Cerebellar cortex (tissue), 1 donor: ENCODE measurements around the gene NEGR1.
"Not testable (repeated sequence)": the region's sequence is repeated elsewhere in the genome, so short reads cannot be mapped to it uniquely, and the experiment has no call there.

Experiments used
- DNase-seq: peaks from one replicate; pipeline ENCODE4 v3.0.0-alpha.2; 2015; ENCODE audit warnings: low spot score

NEGR1 gene

DNA sequence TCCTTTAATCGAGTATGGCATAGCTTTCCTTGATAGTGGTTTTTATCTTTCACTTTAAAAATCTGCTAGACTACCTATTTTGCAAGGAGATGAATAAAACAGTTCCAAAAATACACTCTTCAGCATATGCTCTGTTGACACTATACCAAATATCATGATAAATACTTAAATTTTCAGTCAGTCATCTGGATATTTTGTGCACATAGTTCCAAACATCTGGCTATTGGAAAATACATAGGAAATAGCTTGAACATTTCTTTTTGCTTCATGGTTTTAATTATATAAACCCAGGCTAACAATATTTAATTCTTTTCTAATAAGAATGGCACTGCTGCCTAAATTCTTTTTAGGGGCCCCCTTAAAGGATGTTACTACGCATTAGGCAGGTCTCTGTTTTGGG, 342.1 kb downstream of the NEGR1 start:
- no peak for DNase-seq

GRCh38 chr1:71930511-71930910, 351.8 kb downstream of the NEGR1 start:
- DNase-seq = no peak

- peak; percentile 16 for DNase-seq
Measured at GRCh38 chr1:71921935-71922559, 360.3 kb downstream of the NEGR1 start.

- DNase-seq = no peak
Measured at GRCh38 chr1:71921204-71921603, 361.1 kb downstream of the NEGR1 start.

DNA sequence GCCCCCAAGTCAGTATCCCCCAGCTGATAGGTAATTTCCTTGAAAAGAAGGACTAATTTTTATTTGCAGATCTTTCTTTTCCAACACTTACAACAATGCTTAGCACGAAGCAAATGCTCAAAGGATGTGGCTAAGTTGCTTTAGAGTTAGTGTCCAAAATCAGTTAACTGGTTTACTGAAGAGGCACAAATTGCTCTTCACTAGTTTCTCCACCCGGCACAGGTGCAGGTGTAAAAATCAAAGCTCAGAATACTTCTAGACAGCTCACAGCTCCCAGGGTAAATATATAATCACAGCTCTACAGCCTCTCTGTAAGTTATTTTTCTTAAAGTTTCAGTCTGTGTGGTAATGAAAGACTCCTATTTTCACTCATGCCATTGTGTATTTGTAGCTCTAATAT, 361.8 kb downstream of the NEGR1 start:
- no peak for DNase-seq

DNA sequence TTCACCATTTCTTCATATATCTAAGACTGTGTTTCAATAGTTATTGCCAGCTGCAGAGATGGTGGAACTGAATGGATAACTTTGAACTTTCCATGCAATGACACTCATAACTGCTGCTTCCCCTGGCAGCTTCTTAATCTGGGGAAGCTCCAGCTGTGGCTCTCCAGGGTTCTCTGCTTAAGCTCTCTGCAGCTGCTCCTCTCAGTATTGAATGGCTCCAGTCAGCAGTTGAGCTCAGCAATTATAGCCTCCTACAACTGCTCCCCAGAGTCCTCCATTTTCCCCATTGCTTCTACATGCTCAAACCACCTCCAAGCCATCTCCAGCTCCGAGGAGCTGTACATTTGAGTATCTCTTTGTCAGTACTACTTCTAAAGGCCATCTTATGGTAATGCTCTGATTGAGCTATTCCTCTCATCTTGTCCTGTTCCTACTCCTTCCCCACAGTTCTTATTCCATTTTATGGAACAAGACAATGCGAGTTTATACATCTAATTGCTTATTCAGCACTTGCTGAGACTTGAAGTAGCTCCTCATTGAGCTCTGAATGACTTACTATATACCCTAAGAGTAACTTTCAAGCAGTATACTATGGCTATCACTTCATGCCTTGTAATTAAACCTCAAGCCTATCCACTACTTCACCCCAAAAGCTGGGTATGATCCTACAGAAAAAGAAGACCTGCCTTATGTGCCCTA, 362.4 kb downstream of the NEGR1 start:
- DNase-seq = no peak

DNA sequence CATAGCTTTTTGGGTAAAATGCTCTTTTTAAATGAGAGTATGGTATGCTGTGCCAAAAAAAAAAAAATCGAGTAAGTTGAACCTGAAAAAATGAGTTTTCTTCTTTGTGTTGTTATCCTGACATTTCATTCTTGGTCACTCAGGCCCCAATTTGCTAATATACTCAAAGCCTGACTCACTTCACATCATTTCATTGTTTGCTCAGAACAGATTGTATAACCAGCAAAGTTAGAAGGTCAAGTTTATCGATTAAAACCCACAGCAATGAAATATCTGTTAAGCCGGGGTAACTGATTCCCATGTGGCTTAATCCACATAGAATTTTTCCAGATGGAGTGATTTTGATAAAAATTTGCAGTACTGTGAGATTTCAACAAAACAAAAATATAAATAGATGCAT, 363.7 kb downstream of the NEGR1 start:
- no peak for DNase-seq

- DNase-seq = no peak
Measured at GRCh38 chr1:71916894-71917293, 365.4 kb downstream of the NEGR1 start.

DNA sequence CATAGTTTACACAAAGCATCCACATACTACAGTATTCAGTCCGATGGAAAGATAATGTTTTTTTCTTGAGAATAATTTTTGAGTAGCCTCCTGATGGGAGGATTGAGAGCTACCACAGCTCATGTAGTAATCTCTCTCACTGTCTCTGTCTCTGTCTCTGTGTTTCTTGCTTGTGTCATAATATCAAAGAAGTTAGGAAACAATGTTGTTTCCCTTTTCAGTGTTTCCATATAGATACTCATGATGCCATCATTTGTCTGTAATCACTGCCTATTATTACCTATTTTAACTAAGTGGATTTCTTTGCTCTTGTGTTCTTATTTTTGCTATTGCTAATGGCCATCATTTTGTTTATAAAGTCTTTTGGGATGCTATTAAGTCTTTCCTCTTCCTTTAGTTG, 367.7 kb downstream of the NEGR1 start:
- no peak for DNase-seq

DNA sequence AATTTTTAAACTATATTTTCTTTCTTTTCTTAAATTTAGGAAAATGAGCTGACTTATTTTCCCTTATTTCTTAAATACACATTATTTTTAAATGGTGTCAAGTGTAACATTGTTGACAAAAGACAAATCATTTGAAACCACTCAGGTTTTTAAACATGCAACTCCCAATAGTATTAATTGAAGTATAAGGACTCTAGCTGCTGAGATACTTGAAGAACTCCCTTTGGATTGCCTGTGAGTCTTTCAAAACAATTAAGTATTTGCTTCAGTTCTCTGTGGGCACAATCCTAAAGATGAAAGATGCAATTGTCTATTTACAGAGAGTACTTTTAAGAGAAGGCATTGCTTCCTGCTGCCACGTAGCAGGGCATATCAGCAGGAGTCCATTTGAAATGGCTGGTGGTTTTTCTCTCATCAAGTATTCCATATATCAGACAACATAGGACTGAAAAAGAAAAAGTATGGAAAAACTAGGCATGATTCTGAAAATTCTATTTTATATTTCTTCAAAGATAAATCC, 373.4 kb downstream of the NEGR1 start:
- peak; percentile 14 for DNase-seq

GRCh38 chr1:71908303-71908702, 374.0 kb downstream of the NEGR1 start:
- no peak for DNase-seq

- no peak for DNase-seq
Measured at GRCh38 chr1:71899881-71900280, 382.5 kb downstream of the NEGR1 start.

DNA sequence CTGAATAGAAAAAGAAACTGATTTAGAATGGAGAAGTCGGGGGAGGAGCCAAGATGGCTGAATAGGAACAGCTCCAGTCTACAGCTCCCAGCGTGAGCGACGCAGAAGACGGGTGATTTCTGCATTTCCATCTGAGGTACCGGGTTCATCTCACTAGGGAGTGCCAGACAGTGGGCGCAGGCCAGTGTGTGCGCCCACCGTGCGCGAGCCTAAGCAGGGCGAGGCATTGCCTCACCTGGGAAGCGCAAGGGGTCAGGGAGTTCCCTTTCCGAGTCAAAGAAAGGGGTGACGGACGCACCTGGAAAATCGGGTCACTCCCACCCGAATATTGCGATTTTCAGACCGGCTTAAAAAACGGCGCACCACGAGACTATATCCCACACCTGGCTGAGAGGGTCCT, 394.2 kb downstream of the NEGR1 start:
- not testable (repeated sequence) for DNase-seq

- no peak for DNase-seq
Measured at GRCh38 chr1:71885171-71885570, 397.2 kb downstream of the NEGR1 start.

- no peak for DNase-seq
Measured at GRCh38 chr1:71882637-71883036, 399.7 kb downstream of the NEGR1 start.

DNA sequence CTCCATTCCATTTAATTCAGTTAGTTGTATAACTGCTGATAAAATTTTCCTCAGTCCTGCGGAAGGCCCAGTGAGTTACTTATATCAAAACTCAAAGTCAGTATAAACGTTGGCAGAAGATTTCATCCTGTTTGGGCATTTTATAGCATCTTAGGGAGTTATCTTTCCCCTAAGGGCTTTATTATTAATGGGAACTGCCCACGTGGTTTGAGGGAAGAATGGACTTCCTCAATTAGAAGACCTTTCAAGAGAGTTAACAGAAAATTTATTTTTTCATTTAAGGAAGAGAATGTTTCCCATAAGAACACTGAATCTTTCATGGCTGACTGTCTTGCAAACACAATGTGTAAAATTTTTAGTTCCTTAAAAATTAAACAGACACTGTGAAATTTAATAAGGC, 400.1 kb downstream of the NEGR1 start:
- DNase-seq = no peak

DNA sequence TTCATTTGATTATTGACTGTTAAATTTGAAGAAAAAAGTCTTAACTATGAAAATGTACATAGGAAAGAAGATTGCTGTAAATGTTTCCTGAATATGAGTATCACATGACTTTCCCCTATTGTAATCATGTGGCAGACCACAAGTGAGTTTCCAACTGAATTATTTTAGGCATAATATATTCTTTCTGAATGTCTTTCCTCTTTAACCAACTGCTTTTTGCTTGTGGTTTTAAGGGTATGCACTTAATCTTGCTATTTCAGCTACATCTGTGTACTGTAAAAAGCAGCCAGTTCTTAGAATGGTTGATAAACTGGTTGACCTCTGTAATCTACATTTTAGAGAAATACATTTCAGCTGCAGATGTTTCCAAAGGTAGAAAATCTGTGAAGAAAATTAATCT, 400.7 kb downstream of the NEGR1 start:
- no peak for DNase-seq

DNA sequence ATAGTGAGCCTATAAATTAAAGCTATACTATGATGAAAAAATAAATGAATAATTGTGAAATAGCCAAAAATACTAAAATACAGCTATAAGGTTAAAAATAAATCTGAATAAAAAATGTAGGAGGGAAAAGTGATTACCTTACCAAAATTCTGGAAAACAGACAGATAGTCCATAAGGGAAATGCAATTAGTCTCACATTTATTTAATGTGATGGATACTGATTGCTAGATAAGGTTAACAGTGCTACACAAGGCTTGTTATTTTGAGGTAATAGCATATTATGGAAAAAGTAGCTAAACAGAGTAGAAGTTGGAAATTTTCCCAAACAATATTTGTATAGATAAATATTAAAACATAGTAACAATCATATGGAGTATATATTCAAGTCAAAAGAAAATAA, 413.0 kb downstream of the NEGR1 start:
- no peak for DNase-seq

GRCh38 chr1:71862756-71863155, 419.6 kb downstream of the NEGR1 start:
- DNase-seq = no peak

DNA sequence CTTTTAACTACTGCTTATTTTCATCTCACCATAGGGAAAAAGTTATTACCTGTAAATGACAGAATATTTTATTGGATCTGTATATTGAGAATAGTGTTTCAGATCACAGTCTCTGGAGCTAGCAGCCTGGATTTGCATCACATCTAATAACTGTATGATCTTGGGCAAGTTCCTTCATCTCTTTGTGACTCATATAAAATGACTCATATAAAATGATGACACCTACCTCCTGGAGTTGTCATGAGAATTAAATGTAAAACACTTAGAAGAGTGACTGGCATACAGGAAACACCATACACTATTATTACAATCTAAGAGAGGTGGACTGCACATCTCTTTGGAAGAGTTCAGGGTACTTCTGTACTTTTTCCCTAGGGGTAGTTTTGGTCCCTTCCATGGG, 421.3 kb downstream of the NEGR1 start:
- DNase-seq = no peak

GRCh38 chr1:71859806-71860205, 422.5 kb downstream of the NEGR1 start:
- peak; percentile 91 for DNase-seq

GRCh38 chr1:71857862-71858261, 424.5 kb downstream of the NEGR1 start:
- DNase-seq = no peak

- DNase-seq = no peak
Measured at GRCh38 chr1:71853360-71853759, 429.0 kb downstream of the NEGR1 start.

GRCh38 chr1:71850936-71851335, 431.4 kb downstream of the NEGR1 start:
- DNase-seq = peak; percentile 70
